HCT116 (cell line): ENCODE results near the gene CAPZB. TPM values are rescaled to one million over a fixed set of nuclear protein-coding genes. Genes with fewer than 3 reads are reported as not detected.

Experiments used
- ATAC-seq: fragments of 200-7000 bp; cut with Tn5 transposase; 2 replicates; pipeline ENCODE4 v1.9.1; 2020; ENCODE audit warnings: mild to moderate bottlenecking, moderate library complexity
- BruUV-seq: library from RNA; stranded (reverse); fragments of 400-500 nt; replicated peaks from 2 replicates; lab custom pipeline; 2021; lab: Mats Ljungman, UMichigan
- CTCF ChIA-PET: fragments of 300-600 bp; sonication (Branson Sonifier 250); formaldehyde crosslinking; loops from one replicate; lab custom pipeline; 2021; ENCODE audit warnings: antibody characterized with exemption; lab: Charles Lee
- POLR2A ChIA-PET: fragments of 300-600, 350-600 bp; sonication (Branson Sonifier 250); formaldehyde crosslinking; loops from one replicate; lab custom pipeline; 2021; ENCODE audit warnings: antibody characterized with exemption; lab: Charles Lee
- RAD21 ChIA-PET, 2 experiments: fragments of 300-600 bp; sonication (Branson Sonifier 250); formaldehyde crosslinking; loops; one replicate each; lab custom pipeline; 2023; ENCODE audit warnings: low total read pairs in 2 of 2; ENCODE audit not compliant: uncharacterized antibody in 2 of 2, unreplicated experiment in 2 of 2, low non-redundant PET in 1 of 2; lab: Charles Lee
- DNase-seq: peaks from one replicate; pipeline ENCODE4 v3.0.0-alpha.2; 2010; ENCODE audit warnings: low read depth, low spot score
- H2AFZ ChIP-seq: fragments of 200-600 bp; shearing (Covaris generic), sonication (generic); 2 replicates; pipeline ENCODE4 v1.6.1; 2017; ENCODE audit warnings: low read depth, mixed run types, mixed read lengths, antibody characterized with exemption, low read length; ENCODE audit not compliant: poor library complexity, severe bottlenecking
- H3K27ac ChIP-seq: 2 replicates; pipeline ENCODE4 v1.5.1; 2012; ENCODE audit warnings: low read depth, low read length
- H3K27me3 ChIP-seq: fragments of 200-600 bp; sonication (generic); 2 replicates; pipeline ENCODE4 v1.6.1; 2016; ENCODE audit warnings: mixed run types, low read length, mixed read lengths; ENCODE audit not compliant: insufficient read depth
- H3K36me3 ChIP-seq, 2 experiments: fragments of 200-500 bp in 1 of 2; fragments of 200-600 bp in 1 of 2; sonication (Bioruptor generic) in 1 of 2; sonication (generic) in 1 of 2; 2 replicates each; pipeline versions ENCODE4 v1.5.1 to v1.6.1; 2014 to 2016; ENCODE audit warnings: low read length in 2 of 2, inconsistent platforms in 1 of 2, mixed read lengths in 1 of 2, mixed run types in 1 of 2; ENCODE audit not compliant: insufficient read depth in 2 of 2, control insufficient read depth in 1 of 2
- H3K4me1 ChIP-seq, 2 experiments: fragments of 200-600 bp in 1 of 2; sonication (generic) in 1 of 2; 2 replicates each; pipeline versions ENCODE4 v1.5.1 to v1.6.1; 2012 to 2017; ENCODE audit warnings: low read length in 2 of 2, inconsistent platforms in 1 of 2, mild to moderate bottlenecking in 1 of 2, mixed read lengths in 1 of 2, mixed run types in 1 of 2, moderate library complexity in 1 of 2; ENCODE audit not compliant: insufficient read depth in 2 of 2, control insufficient read depth in 1 of 2
- H3K4me2 ChIP-seq: fragments of 200-600 bp; sonication (generic); 2 replicates; pipeline ENCODE4 v1.6.1; 2017; ENCODE audit warnings: mixed run types, low read length, mixed read lengths
- H3K4me3 ChIP-seq, 2 experiments: fragments of 200-600 bp in 1 of 2; sonication (generic) in 1 of 2; replicated peaks in 1 of 2; 2 replicates each; pipeline ENCODE4 v1.5.1; 2011 to 2016; ENCODE audit warnings: low read length in 2 of 2, control low read depth in 1 of 2, low read depth in 1 of 2, mild to moderate bottlenecking in 1 of 2, mixed read lengths in 1 of 2, mixed run types in 1 of 2
- H3K79me2 ChIP-seq: fragments of 200-600 bp; sonication (generic); 2 replicates; pipeline ENCODE4 v1.6.1; 2017; ENCODE audit warnings: mild to moderate bottlenecking, mixed run types, low read length, moderate library complexity, mixed read lengths; ENCODE audit not compliant: insufficient read depth
- H3K9ac ChIP-seq: fragments of 200-600 bp; sonication (generic); 2 replicates; pipeline ENCODE4 v1.6.1; 2016; ENCODE audit warnings: low read length, mixed read lengths
- H3K9me2 ChIP-seq: fragments of 200-600 bp; sonication (generic), shearing (Covaris generic); 2 replicates; pipeline ENCODE4 v1.6.1; 2017; ENCODE audit warnings: mixed run types, mild to moderate bottlenecking, moderate library complexity; ENCODE audit not compliant: insufficient read depth
- H3K9me3 ChIP-seq, 2 experiments: fragments of 200-500 bp in 1 of 2; fragments of 200-600 bp in 1 of 2; sonication (Bioruptor generic) in 1 of 2; sonication (generic) in 1 of 2; 2 replicates each; pipeline ENCODE4 v1.6.1; 2014 to 2017; ENCODE audit warnings: low read length in 2 of 2, mixed read lengths in 2 of 2, inconsistent platforms in 1 of 2, low read depth in 1 of 2, mild to moderate bottlenecking in 1 of 2, mixed run types in 1 of 2, moderate library complexity in 1 of 2; ENCODE audit not compliant: control insufficient read depth in 1 of 2, insufficient read depth in 1 of 2
- H4K20me1 ChIP-seq: fragments of 200-600 bp; sonication (generic), shearing (Covaris generic); 2 replicates; pipeline ENCODE4 v1.6.1; 2017; ENCODE audit warnings: mixed run types, mild to moderate bottlenecking, moderate library complexity; ENCODE audit not compliant: insufficient read depth
- CEBPB ChIP-seq: IDR thresholded peaks from 2 replicates; pipeline ENCODE4 v1.6.1; 2012; ENCODE audit warnings: low read depth
- EGR1 ChIP-seq: IDR thresholded peaks from 2 replicates; pipeline ENCODE4 v1.6.1; 2012; ENCODE audit warnings: low read depth
- ELF1 ChIP-seq: IDR thresholded peaks from 2 replicates; pipeline ENCODE4 v1.6.1; 2012; ENCODE audit warnings: low read depth, borderline replicate concordance
- EZH2 ChIP-seq: fragments of 200-600 bp; sonication (generic); IDR thresholded peaks from 2 replicates; pipeline ENCODE4 v1.6.1; 2017; ENCODE audit warnings: antibody characterized with exemption, mixed run types
- JUND ChIP-seq: IDR thresholded peaks from 2 replicates; pipeline ENCODE4 v1.6.1; 2012
- POLR2A ChIP-seq: IDR thresholded peaks from 2 replicates; pipeline ENCODE4 v1.7.0; 2011; ENCODE audit warnings: borderline replicate concordance; ENCODE audit not compliant: insufficient read depth, insufficient read length; ENCODE audit errors: extremely low read depth
- POLR2AphosphoS5 ChIP-seq: IDR thresholded peaks from 2 replicates; pipeline ENCODE4 v1.6.1; 2011; ENCODE audit warnings: mild to moderate bottlenecking, low read depth, low read length, moderate library complexity
- RAD21 ChIP-seq: IDR thresholded peaks from 2 replicates; pipeline ENCODE4 v1.6.1; 2012; ENCODE audit warnings: low read depth, mild to moderate bottlenecking
- YY1 ChIP-seq: IDR thresholded peaks from 2 replicates; pipeline ENCODE4 v1.6.1; 2011; ENCODE audit warnings: low read length, low read depth, moderate library complexity, mild to moderate bottlenecking; ENCODE audit not compliant: insufficient replicate concordance; ENCODE audit errors: extremely low read depth
- ZFX ChIP-seq: fragments of 450-650 bp; IDR thresholded peaks from 2 replicates; pipeline ENCODE4 v1.6.1; 2017
- intact Hi-C: fragments of 100-400 bp; cut with micrococcal nuclease; formaldehyde crosslinking; loops from 2 replicates; pipeline ENCODE4 v1.10.0; 2022
- total RNA-seq: library from RNA; stranded (reverse); gene quantifications from one replicate; pipeline ENCODE4 v1.2.1, GENCODE V29; 2021; ENCODE audit not compliant: unreplicated experiment
- TF ChIP-seq, protein P1 (sequence below): IDR thresholded peaks from 2 replicates; pipeline ENCODE4 v1.6.1; 2012
- TF ChIP-seq, protein P2 (sequence below), 3 experiments: fragments of 200-600 bp in 1 of 3; sonication (generic) in 1 of 3; IDR thresholded peaks in 2 of 3; conservative IDR thresholded peaks in 1 of 3; 2 replicates each; pipeline ENCODE4 v1.5.1; 2012 to 2017; ENCODE audit warnings: low read depth in 2 of 3, low read length in 2 of 3, antibody characterized with exemption in 1 of 3, borderline replicate concordance in 1 of 3, control low read depth in 1 of 3, mild to moderate bottlenecking in 1 of 3, mixed read lengths in 1 of 3, mixed run types in 1 of 3, moderate library complexity in 1 of 3; ENCODE audit not compliant: insufficient read depth in 1 of 3

CAPZB gene
- total RNA-seq, 1 experiment from 2014 or later, result 203 TPM

DNA sequence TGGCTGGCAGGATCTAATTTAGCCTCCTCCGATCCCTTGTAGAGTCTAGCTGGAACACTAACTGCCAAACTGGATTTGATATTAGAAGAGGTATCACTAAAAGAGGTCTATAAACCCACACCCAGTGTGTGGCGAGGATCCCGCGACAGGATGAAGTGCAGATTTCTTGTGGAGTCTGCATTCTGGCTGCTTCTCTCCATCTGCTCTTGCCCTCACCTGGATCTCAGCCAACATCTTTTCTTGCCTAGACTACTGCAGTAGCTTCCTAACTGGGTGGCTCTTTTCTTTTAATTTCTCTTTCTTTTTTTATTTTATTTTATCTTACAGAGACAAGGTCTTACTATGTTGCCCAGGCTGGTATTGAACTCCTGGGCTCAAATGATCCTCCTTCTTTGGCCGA, 48.9 kb upstream of the CAPZB start:
- H3K9ac ChIP-seq, result no peak overlapping the region
- CTCF ChIA-PET, result no interaction called here
- no peaks in the 10 kb centered on the region for H3K79me2 ChIP-seq
- POLR2A ChIA-PET, result no interaction called here
- no peak for DNase-seq
- no peak for TF ChIP-seq EGR1
- no peak for TF ChIP-seq YY1
- TF ChIP-seq, protein P1, sequence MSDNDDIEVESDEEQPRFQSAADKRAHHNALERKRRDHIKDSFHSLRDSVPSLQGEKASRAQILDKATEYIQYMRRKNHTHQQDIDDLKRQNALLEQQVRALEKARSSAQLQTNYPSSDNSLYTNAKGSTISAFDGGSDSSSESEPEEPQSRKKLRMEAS, result no peak
- no peak for TF ChIP-seq ELF1
- TF ChIP-seq EZH2, result no peak
- TF ChIP-seq, protein P2, sequence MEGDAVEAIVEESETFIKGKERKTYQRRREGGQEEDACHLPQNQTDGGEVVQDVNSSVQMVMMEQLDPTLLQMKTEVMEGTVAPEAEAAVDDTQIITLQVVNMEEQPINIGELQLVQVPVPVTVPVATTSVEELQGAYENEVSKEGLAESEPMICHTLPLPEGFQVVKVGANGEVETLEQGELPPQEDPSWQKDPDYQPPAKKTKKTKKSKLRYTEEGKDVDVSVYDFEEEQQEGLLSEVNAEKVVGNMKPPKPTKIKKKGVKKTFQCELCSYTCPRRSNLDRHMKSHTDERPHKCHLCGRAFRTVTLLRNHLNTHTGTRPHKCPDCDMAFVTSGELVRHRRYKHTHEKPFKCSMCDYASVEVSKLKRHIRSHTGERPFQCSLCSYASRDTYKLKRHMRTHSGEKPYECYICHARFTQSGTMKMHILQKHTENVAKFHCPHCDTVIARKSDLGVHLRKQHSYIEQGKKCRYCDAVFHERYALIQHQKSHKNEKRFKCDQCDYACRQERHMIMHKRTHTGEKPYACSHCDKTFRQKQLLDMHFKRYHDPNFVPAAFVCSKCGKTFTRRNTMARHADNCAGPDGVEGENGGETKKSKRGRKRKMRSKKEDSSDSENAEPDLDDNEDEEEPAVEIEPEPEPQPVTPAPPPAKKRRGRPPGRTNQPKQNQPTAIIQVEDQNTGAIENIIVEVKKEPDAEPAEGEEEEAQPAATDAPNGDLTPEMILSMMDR (IDR thresholded peaks at IDR 0.05 in 2 of 3, conservative IDR thresholded peaks at IDR 0.05 in 1 of 3; ENCODE audit: borderline replicate concordance in 1 of 3, insufficient read depth in 1 of 3, low read depth in 2 of 3, low read length in 2 of 3), result no peak
- no peak for TF ChIP-seq POLR2A
- no peak for TF ChIP-seq CEBPB
- TF ChIP-seq JUND, result no peak
- no peak for TF ChIP-seq POLR2AphosphoS5
- TF ChIP-seq ZFX, result no peak
- TF ChIP-seq RAD21, result no peak
- TF ChIP-seq, all 23 proteins: peak for 0
- Histone ChIP-seq H3K4me3 (no peak overlapping the region), H3K9me3 (peaks cover 5 to 12% of the 10 kb centered on the region in 2 experiments; a peak in 3 of 4 replicates), H3K4me1 (no peaks in the 10 kb centered on the region), H3K27me3 (no peaks in the 10 kb centered on the region), H3K4me2 (no peak overlapping the region), H3K36me3 (no peaks in the 10 kb centered on the region), H2AFZ (no peak overlapping the region), H3K9me2 (no peaks in the 10 kb centered on the region), H3K27ac (no peak overlapping the region), H4K20me1 (no peaks in the 10 kb centered on the region)
- RAD21 ChIA-PET, result no interaction called here
- no TSS peak for BruUV-seq
- intact Hi-C loops, result no loop called here
- ATAC-seq, result no peak
